Measurements from ENCODE around the gene CTNNA1.

GRCh38 chr5:138853132-138853531, 99.9 kb downstream of the CTNNA1 start:
- TF ChIP-seq CTCF (IDR thresholded peaks at IDR 0.05) (no peak), POLR2A (IDR thresholded peaks at IDR 0.05) (no peak)
